Measurements from ENCODE around the gene DARS1. TPM values are rescaled to one million over a fixed set of nuclear protein-coding genes. Genes with fewer than 3 reads are reported as not detected.
A peak's percentile ranks its signal among the peaks of the same experiment; 100 is the strongest.

DARS1 gene
- total and polyA plus RNA-seq, 10 donors, result 56.2 to 88.6 (median 66.1) TPM

- Histone ChIP-seq H3K27ac (peak overlapping the region in 6 of 8 donors; percentile 4 to 64 (median 42)), H3K27me3 (replicated peaks in 1 of 7) (no peaks in the 10 kb centered on the region), H3K9me3 (no peaks in the 10 kb centered on the region), H3K4me3 (no peak overlapping the region), H3K4me1 (peaks cover 0 to 33% (median 5%) of the 10 kb centered on the region in 6 donors), H3K36me3 (peaks cover 0 to 76% (median 26%) of the 10 kb centered on the region in 6 donors)
- DNase-seq, result no peak
- no peak for TF ChIP-seq POLR2AphosphoS5 (IDR thresholded peaks at IDR 0.05)
- TF ChIP-seq POLR2A (IDR thresholded peaks at IDR 0.05), result no peak
- TF ChIP-seq, protein P1, sequence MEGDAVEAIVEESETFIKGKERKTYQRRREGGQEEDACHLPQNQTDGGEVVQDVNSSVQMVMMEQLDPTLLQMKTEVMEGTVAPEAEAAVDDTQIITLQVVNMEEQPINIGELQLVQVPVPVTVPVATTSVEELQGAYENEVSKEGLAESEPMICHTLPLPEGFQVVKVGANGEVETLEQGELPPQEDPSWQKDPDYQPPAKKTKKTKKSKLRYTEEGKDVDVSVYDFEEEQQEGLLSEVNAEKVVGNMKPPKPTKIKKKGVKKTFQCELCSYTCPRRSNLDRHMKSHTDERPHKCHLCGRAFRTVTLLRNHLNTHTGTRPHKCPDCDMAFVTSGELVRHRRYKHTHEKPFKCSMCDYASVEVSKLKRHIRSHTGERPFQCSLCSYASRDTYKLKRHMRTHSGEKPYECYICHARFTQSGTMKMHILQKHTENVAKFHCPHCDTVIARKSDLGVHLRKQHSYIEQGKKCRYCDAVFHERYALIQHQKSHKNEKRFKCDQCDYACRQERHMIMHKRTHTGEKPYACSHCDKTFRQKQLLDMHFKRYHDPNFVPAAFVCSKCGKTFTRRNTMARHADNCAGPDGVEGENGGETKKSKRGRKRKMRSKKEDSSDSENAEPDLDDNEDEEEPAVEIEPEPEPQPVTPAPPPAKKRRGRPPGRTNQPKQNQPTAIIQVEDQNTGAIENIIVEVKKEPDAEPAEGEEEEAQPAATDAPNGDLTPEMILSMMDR (IDR thresholded peaks at IDR 0.05 in 8 of 11, conservative IDR thresholded peaks at IDR 0.05 in 3 of 11), result no peak
- intact Hi-C loops (cut with DNase I; ENCODE audit: low total_unique reads), result no loop called here
Measured at GRCh38 chr2:135931776-135932443, 53.5 kb downstream of the DARS1 start.

- TF ChIP-seq POLR2A (IDR thresholded peaks at IDR 0.05), result no peak
- no peak for TF ChIP-seq POLR2AphosphoS5 (IDR thresholded peaks at IDR 0.05)
- TF ChIP-seq, protein P1 (IDR thresholded peaks at IDR 0.05 in 8 of 11, conservative IDR thresholded peaks at IDR 0.05 in 3 of 11), result no peak
- H3K9me3 ChIP-seq, result no peaks in the 10 kb centered on the region
- H3K4me1 ChIP-seq, result peaks cover 0 to 4% (median 0%) of the 10 kb centered on the region in 6 donors
- 96 to 99% (median 97%) methylated on average over 3 of the region's 3 CpGs for WGBS, 5 donors
- peaks cover 0 to 82% (median 27%) of the 10 kb centered on the region in 6 donors for H3K36me3 ChIP-seq
- H3K27me3 ChIP-seq (replicated peaks in 1 of 7), result no peaks in the 10 kb centered on the region
- DNase-seq, result no peak
- H3K27ac ChIP-seq, result no peak overlapping the region
- intact Hi-C loops (cut with DNase I; ENCODE audit: low total_unique reads), result no loop called here
- H3K4me3 ChIP-seq, result no peak overlapping the region
Measured at GRCh38 chr2:135926605-135927004, 58.8 kb downstream of the DARS1 start.

GRCh38 chr2:135925571-135925970, 59.9 kb downstream of the DARS1 start:
- no peak for DNase-seq
- no peak for TF ChIP-seq POLR2A (IDR thresholded peaks at IDR 0.05)
- TF ChIP-seq, protein P1 (IDR thresholded peaks at IDR 0.05 in 8 of 11, conservative IDR thresholded peaks at IDR 0.05 in 3 of 11), result no peak
- TF ChIP-seq POLR2AphosphoS5 (IDR thresholded peaks at IDR 0.05), result no peak
- Histone ChIP-seq H3K36me3 (peaks cover 0 to 73% (median 21%) of the 10 kb centered on the region in 6 donors), H3K4me1 (no peaks in the 10 kb centered on the region), H3K27ac (no peak overlapping the region), H3K9me3 (no peaks in the 10 kb centered on the region), H3K27me3 (replicated peaks in 1 of 7) (no peaks in the 10 kb centered on the region), H3K4me3 (no peak overlapping the region)
- WGBS, 5 donors, result 68 to 88% (median 73%) methylated on average over 2 of the region's 2 CpGs
- intact Hi-C loops (cut with DNase I; ENCODE audit: low total_unique reads), result no loop called here

GRCh38 chr2:135916207-135916606, 69.2 kb downstream of the DARS1 start:
- intact Hi-C loops (cut with DNase I; ENCODE audit: low total_unique reads), result loop anchor here (5.0 kb wide), 1 partner anchor 466 kb away; no protein-coding TSS in a partner anchor
- TF ChIP-seq POLR2AphosphoS5 (IDR thresholded peaks at IDR 0.05) (no peak), POLR2A (IDR thresholded peaks at IDR 0.05) (no peak)
- TF ChIP-seq, protein P1 (IDR thresholded peaks at IDR 0.05 in 8 of 11, conservative IDR thresholded peaks at IDR 0.05 in 3 of 11), result peak in 10 of 11 experiments; percentile 25 to 63 (median 54)
- H3K27ac ChIP-seq, result peak overlapping the region in 3 of 8 donors; percentile 13 to 41 (median 37)
- H3K36me3 ChIP-seq, result peaks cover 0 to 62% (median 18%) of the 10 kb centered on the region in 6 donors
- no peaks in the 10 kb centered on the region for H3K27me3 ChIP-seq (replicated peaks in 1 of 7)
- peaks cover 0 to 24% (median 2%) of the 10 kb centered on the region in 6 donors for H3K4me1 ChIP-seq
- no peak overlapping the region for H3K4me3 ChIP-seq
- no peak for DNase-seq
- WGBS, 5 donors, result 52 to 62% (median 56%) methylated on average over 3 of the region's 3 CpGs
- H3K9me3 ChIP-seq, result no peaks in the 10 kb centered on the region
